K562 treated with DMSO at 1 percent for 48 hours (cell line): ENCODE measurements around the gene UBE4A. TPM values are rescaled to one million over a fixed set of nuclear protein-coding genes. Genes with fewer than 3 reads are reported as not detected.

Experiments used
- total RNA-seq: library from RNA; unstranded; fragments of 300-600 nt; gene quantifications from 2 replicates; pipeline ENCODE4 v1.2.3, GENCODE V29; 2022; ENCODE audit warnings: low replicate concordance; ENCODE audit errors: extremely low read depth

UBE4A gene
- not detected in 2 replicates for total RNA-seq

GRCh38 chr11:118359295-118359958 is at the start of gene UBE4A:
TSS of gene UBE4A (plus strand) at chr11:118359600. CDS start at chr11:118365081, 5,481 bp downstream.

GRCh38 chr11:118342503-118343161 is 16.8 kb upstream of the UBE4A start, which contains the start of gene CD3D:
TSS of gene CD3D (minus strand) at chr11:118342705. CDS start at chr11:118342607, 98 bp downstream.

GRCh38 chr11:118343981-118344515 is 15.4 kb upstream of the UBE4A start, which contains the start of gene CD3G:
TSS of gene CD3G (plus strand) at chr11:118344344. CDS start at chr11:118344424, 80 bp downstream.

GRCh38 chr11:118401151-118401879 is 41.9 kb downstream of the UBE4A start, which contains the start of gene ATP5MG:
TSS of gene ATP5MG (plus strand) at chr11:118401606. CDS start at chr11:118401666, 60 bp downstream.

GRCh38 chr11:118435893-118436624 is 76.7 kb downstream of the UBE4A start, which contains the start of gene KMT2A:
TSS of gene KMT2A (plus strand) at chr11:118436492. CDS start at chr11:118436513, 21 bp downstream.

Other genes starting within 250 kb of the UBE4A start
- gene SCN4B, start 206.8 kb upstream of the UBE4A start, total RNA-seq: not detected in 2 replicates
- not detected in 2 replicates for gene SCN2B, start 183.0 kb upstream of the UBE4A start, total RNA-seq
- gene JAML, start 134.6 kb upstream of the UBE4A start, total RNA-seq: not detected in 2 replicates
- gene MPZL3, start 107.2 kb upstream of the UBE4A start, total RNA-seq: not detected in 2 replicates
- not detected in 2 replicates for gene MPZL2, start 95.3 kb upstream of the UBE4A start, total RNA-seq
- gene CD3E, start 54.9 kb upstream of the UBE4A start, total RNA-seq: not detected in 2 replicates
- gene CD3D, start 16.9 kb upstream of the UBE4A start, total RNA-seq: not detected in 2 replicates
- gene CD3G, start 15.3 kb upstream of the UBE4A start, total RNA-seq: not detected in 2 replicates
- not detected in 2 replicates for gene ATP5MG, start 42.0 kb downstream of the UBE4A start, total RNA-seq
- gene KMT2A, start 76.9 kb downstream of the UBE4A start, total RNA-seq: not detected in 2 replicates
- not detected in 2 replicates for gene TTC36, start 167.9 kb downstream of the UBE4A start, total RNA-seq
- gene TMEM25, start 171.6 kb downstream of the UBE4A start, total RNA-seq: not detected in 2 replicates
- gene IFT46, start 206.3 kb downstream of the UBE4A start, total RNA-seq: not detected in 2 replicates
- 94.5 TPM in 1 of 2 replicates, not detected in the other for gene ARCN1, start 212.8 kb downstream of the UBE4A start, total RNA-seq
- not detected in 2 replicates for gene PHLDB1, start 248.0 kb downstream of the UBE4A start, total RNA-seq